Motor neuron (in vitro differentiated cells): ENCODE measurements around the gene RCOR1. TPM values are rescaled to one million over a fixed set of nuclear protein-coding genes. Genes with fewer than 3 reads are reported as not detected.
"Not testable (repeated sequence)": the region's sequence is repeated elsewhere in the genome, so short reads cannot be mapped to it uniquely, and the experiment has no call there.

Experiments
- ATAC-seq, 8 experiments: fragments of 200-7000 bp; cut with Tn5 transposase; replicated peaks in 6 of 8; 2 replicates each; pipeline ENCODE4 v1.8.0; 2021; ENCODE audit warnings: mild to moderate bottlenecking in 8 of 8, moderate library complexity in 8 of 8
- H3K27ac ChIP-seq, 2 donors: fragments of 250-450 bp; sonication (Bioruptor Pico); 2 replicates each; pipeline ENCODE4 v1.9.0; 2021; ENCODE audit warnings: antibody characterized with exemption in 2 of 2, mild to moderate bottlenecking in 2 of 2, moderate library complexity in 1 of 2
- H3K4me1 ChIP-seq, 2 donors: fragments of 250-450 bp; sonication (Bioruptor Pico); replicated peaks in 1 of 2; 2 replicates each; pipeline ENCODE4 v1.6.1; 2021; ENCODE audit warnings: antibody characterized with exemption in 2 of 2, mild to moderate bottlenecking in 2 of 2, moderate library complexity in 1 of 2
- H3K4me3 ChIP-seq, 5 donors: fragments of 250-450 bp; sonication (Bioruptor Pico); 2 replicates each; pipeline ENCODE4 v1.9.0; 2021; ENCODE audit warnings: antibody characterized with exemption in 5 of 5, mild to moderate bottlenecking in 5 of 5, moderate library complexity in 4 of 5
- WGBS, 10 experiments: fragments of 450-650 bp; shearing (Covaris generic); methylation state at CpG; one replicate each; pipeline ENCODE4 v1.0.0; 2022; 5-methylcytosine and 5-hydroxymethylcytosine counted together
- in situ Hi-C, 9 experiments: fragments of 400-800 bp; cut with MboI; loops; one replicate each; pipeline ENCODE4 v1.15.0; 2021; ENCODE audit warnings: low sequenced_read_pairs in 9 of 9, low pct_unique_long_range_greater_than_20kb in 2 of 9; ENCODE audit not compliant: unreplicated experiment in 9 of 9
- total RNA-seq, 8 experiments: library from RNA; unstranded; fragments of 300-600 nt; gene quantifications; 2 replicates each; pipeline versions ENCODE4 v1.2.3 to v1.2.4, GENCODE V29; 2022

The RCOR1 gene
- total RNA-seq, 8 experiments from 2014 or later = 8.2 to 66.2 (median 11.0) TPM

DNA sequence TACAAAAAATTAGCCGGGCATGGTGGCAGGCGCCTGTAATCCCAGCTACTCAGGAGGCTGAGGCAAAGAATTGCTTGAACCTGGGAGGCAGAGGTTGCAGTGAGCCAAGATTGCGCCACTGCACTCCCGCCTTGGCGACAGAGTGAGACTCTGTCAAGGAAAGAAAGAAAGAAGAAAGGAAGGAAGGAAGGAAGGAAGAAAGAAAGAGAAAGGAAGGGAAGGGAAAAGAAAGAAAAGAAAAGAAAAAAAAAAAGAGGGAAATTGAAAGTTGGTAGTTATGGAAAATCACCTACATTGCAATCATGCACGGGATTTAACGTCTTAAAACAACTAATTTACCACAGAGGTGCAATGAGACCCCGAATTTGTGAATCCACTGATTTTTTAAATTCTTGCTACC lies 173.3 kb downstream of the RCOR1 start:
- H3K4me3 ChIP-seq, H3K4me1 ChIP-seq, ATAC-seq, in situ Hi-C loops, H3K27ac ChIP-seq: not testable (repeated sequence)
- 57 to 100% (median 95%) methylated on average over 1 to 8 of the region's 8 CpGs; no CpG with 5 or more reads in 2 of the 10 experiments for WGBS, 10 experiments

DNA sequence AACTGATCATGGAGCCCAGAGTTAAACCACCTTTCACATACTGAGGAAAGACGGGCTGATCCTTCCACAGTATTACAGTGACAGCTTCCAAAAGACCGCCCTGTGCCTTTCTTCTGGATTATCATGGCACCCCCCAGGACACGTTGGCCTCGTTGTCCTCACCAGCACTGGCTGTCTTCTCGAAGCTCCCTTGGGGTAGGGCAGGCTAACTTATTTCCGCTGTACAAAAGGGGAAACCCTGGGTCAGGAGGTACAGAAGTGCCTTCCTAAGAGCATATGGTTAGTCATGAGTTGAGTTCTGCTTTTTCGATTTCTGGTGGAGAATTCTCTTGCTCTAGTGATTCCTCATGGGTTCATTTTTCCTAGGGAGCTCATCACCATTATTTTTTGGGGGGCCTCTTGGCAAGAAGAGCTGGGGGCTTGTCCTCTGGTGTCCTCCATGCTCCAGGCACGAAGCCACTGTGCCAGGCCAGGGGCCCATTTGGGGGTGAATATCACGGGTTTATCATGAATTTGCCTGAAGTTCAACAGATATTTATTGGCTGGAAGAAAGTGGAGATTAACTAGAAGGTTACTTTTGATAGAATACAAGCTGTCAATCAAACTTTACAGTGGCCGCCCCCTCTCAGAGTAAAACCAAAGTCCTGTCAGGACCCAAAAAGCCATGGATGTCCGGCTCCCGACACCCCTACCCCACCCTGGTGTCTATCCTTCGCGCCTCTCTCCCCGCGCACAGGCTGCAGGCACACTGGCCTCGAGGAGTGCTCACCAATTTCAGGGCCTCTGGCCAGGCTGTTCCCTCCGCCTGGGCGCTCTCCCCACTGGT lies 176.0 kb downstream of the RCOR1 start:
- ATAC-seq = no peak
- in situ Hi-C loops = no loop called here
- H3K4me1 ChIP-seq = peaks cover 0 to 3% of the 10 kb centered on the region in 2 donors
- H3K27ac ChIP-seq = no peak overlapping the region
- WGBS, 10 experiments = 47 to 95% (median 88%) methylated on average over 2 to 15 of the region's 19 CpGs; no CpG with 5 or more reads in 1 of the 10 experiments
- H3K4me3 ChIP-seq = no peak overlapping the region

DNA sequence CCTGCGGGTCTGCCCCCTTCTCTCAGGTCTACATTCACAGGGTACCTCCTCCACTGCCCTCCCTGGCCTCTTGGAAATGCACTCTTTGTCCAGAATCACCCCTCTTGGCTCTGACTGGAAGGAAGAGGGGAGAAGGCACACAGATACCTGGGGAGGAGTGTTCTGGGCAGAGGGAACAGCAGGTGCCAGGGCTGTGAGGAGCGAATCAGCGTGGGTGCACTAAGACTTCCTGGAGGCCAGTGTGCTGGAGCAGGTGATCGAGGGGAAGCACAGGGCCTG lies 176.5 kb downstream of the RCOR1 start:
- Histone ChIP-seq H3K27ac (no peak overlapping the region), H3K4me1 (peaks cover 0 to 3% of the 10 kb centered on the region in 2 donors), H3K4me3 (no peak overlapping the region)
- in situ Hi-C loops = no loop called here
- ATAC-seq = no peak
- WGBS, 10 experiments = 65 to 80% (median 66%) methylated on average over 1 to 3 of the region's 4 CpGs; no CpG with 5 or more reads in 7 of the 10 experiments

DNA sequence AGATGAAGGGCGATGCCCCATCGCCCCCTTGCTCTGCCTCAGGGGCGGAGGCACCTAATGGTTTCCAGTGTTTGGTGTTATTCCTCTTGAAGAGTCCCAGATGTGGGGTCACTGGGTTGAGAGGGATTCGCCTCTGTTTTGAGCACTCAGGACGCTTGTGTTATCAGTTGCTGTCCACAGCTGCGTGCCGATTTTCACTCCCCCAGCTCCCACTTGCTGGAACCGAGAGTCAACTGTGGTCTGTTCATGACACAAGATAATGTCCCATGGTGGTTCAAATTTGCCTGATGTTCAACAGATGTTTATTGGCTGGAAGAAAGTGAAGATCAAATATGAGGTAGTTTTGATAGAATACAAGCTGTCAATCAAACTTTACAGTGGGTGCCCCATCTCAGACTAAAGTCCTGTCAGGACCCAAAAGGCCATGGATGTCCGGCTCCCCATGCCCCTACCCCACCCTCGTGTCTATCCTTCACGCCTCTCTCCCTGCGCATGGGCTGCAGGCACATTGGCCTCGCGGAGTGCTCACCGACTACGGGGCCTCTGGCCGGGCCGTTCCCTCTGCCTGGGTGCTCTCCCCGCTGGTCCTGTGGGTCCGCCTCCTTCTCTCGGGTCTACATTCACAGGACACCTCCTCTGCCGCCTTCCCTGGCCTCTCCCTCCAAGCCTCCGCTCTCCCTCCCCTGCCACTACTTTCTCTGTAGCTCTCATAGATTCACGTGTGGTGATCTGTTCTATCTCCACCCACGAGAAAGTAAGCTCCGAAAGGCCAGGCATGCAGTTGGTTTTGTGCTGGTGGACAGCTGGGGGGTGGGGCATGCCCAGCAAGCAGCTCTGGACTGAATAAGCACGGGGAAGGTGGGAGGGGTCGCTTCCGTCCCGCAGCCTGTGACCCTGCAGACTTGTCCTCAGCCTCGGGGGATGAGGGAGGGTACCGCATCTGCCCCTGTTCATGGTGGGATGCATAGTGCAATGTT lies 178.0 kb downstream of the RCOR1 start:
- in situ Hi-C loops = no loop called here
- H3K4me1 ChIP-seq = peaks cover 0 to 3% of the 10 kb centered on the region in 2 donors
- no peak overlapping the region for H3K4me3 ChIP-seq
- H3K27ac ChIP-seq = no peak overlapping the region
- ATAC-seq = peak in 3 of 8 experiments; percentile 12 to 54 (median 48)
- WGBS, 10 experiments = 34 to 92% (median 80%) methylated on average over 1 to 10 of the region's 32 CpGs; no CpG with 5 or more reads in 5 of the 10 experiments

DNA sequence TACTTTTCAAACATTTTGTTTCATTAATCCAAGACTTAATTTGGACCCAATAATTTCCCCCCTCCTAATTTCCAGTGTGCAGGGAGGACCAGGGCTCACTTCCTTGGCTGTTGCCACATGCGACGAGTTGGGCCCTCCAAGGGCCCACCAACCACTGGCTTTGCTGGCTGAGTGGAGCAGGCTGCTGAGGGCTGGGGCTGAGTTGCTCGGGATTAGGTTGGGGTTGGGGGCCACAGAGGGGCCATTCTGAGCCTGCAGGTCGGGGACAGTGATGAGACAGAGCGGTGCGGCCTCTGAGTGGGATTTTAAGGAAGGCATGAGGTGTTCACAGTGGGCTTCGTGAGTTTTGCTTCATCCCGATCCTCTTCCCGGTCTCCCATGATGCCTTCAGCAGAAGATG lies 178.7 kb downstream of the RCOR1 start:
- ATAC-seq = no peak
- H3K4me1 ChIP-seq = peaks cover 0 to 3% of the 10 kb centered on the region in 2 donors
- H3K4me3 ChIP-seq = no peak overlapping the region
- 70 to 100% (median 100%) methylated on average over 1 to 2 of the region's 9 CpGs; no CpG with 5 or more reads in 7 of the 10 experiments for WGBS, 10 experiments
- in situ Hi-C loops = no loop called here
- H3K27ac ChIP-seq = no peak overlapping the region

GRCh38 chr14:102772781-102773570 lies 180.5 kb downstream of the RCOR1 start:
- 44 to 93% (median 80%) methylated on average over 1 to 15 of the region's 22 CpGs; no CpG with 5 or more reads in 1 of the 10 experiments for WGBS, 10 experiments
- no peak for ATAC-seq
- Histone ChIP-seq H3K4me1 (peaks cover 0 to 7% of the 10 kb centered on the region in 2 donors), H3K4me3 (no peak overlapping the region), H3K27ac (no peak overlapping the region)
- in situ Hi-C loops = no loop called here

DNA sequence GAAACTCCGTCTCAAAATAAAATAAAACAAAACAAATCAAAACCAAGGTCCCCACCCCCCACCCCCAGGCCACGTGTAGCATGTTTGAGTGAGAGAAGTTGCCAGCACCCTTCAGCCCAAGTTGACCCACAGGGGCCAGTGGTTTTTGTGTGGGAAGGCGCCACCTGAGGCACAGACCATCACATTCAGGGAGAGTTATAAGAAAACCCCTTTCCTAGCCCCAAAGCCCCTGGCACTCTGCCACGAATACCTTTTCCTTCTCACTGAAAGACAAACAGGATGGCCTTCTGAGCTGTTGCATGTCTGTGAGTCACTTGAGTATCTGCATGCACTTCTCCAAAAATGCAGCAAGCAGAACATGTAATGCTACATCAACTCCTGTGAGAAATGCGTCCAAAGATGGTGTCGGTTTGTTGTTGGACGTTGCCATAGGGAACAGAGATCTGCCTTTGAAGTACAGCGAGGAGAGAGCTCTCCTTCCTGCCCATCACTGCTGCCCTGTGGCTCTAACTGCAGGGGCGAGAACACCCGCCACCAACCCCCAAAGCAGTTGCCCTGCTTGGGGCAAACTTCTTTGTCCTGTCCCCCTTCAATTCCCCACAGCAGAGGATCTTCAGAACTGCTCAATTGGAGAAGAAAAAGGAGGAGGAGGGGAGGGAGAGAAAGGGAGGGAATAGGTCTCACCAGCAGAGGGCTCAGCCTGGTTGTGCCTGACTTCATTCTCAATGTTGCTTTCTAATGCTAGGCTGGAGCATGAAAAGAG lies 182.1 kb downstream of the RCOR1 start:
- no peak overlapping the region for H3K4me3 ChIP-seq
- H3K4me1 ChIP-seq = peaks cover 3 to 11% of the 10 kb centered on the region in 2 donors
- in situ Hi-C loops = no loop called here
- peak in 6 of 8 experiments; percentile 6 to 49 (median 26) for ATAC-seq
- H3K27ac ChIP-seq = no peak overlapping the region
- 0 to 83% (median 56%) methylated on average over 1 to 8 of the region's 10 CpGs; no CpG with 5 or more reads in 3 of the 10 experiments for WGBS, 10 experiments

DNA sequence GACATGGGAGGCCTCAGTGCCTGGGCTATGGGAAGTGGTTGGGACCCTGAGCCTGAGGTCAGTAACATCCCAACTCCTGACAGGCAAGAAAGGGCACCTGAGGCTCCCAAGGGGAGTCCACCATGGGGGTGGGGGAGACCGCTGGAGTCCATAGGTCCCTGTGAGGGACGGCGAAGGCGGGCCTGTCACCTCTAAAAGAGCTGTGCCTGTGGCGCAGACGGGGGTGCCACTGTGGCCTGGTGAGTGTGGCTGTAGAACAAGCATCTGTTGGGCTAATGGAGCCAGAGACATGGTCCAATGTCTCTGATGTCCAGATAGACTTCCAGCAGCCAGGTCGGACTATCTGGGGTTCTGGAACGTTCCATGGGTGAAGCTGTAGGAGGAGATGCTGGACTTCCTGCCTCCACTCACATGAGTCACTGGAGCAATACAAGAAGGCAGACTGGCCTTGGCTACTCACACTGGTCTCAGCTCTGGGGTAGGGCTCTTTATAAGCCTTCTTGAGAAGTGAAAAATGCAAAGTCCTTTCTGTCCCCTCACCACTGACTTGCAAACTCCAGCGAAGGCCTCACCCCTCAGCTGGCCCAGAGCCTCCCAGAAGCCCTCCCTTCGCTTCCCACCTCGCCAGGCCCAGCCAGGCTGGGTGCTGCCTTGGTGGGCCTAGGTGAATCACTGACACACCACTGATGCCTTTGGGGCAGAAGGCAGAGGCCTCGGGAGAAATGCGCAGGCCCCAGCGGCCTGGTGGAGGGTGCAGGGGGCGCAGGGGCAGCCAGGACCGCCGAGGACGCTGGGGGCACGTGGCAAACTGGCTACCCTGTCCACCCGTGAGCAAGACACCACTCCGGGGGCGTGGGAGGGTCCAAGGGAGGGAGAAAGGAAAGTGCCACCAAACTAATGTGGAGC lies 183.7 kb downstream of the RCOR1 start:
- ATAC-seq = peak in 5 of 8 experiments; percentile 1 to 46 (median 5)
- H3K4me3 ChIP-seq = no peak overlapping the region
- in situ Hi-C loops = no loop called here
- WGBS, 10 experiments = 80 to 100% (median 100%) methylated on average over 1 to 2 of the region's 22 CpGs; no CpG with 5 or more reads in 7 of the 10 experiments
- H3K27ac ChIP-seq = peak overlapping the region; percentile 66 to 72
- H3K4me1 ChIP-seq = peaks cover 19 to 23% of the 10 kb centered on the region in 2 donors

DNA sequence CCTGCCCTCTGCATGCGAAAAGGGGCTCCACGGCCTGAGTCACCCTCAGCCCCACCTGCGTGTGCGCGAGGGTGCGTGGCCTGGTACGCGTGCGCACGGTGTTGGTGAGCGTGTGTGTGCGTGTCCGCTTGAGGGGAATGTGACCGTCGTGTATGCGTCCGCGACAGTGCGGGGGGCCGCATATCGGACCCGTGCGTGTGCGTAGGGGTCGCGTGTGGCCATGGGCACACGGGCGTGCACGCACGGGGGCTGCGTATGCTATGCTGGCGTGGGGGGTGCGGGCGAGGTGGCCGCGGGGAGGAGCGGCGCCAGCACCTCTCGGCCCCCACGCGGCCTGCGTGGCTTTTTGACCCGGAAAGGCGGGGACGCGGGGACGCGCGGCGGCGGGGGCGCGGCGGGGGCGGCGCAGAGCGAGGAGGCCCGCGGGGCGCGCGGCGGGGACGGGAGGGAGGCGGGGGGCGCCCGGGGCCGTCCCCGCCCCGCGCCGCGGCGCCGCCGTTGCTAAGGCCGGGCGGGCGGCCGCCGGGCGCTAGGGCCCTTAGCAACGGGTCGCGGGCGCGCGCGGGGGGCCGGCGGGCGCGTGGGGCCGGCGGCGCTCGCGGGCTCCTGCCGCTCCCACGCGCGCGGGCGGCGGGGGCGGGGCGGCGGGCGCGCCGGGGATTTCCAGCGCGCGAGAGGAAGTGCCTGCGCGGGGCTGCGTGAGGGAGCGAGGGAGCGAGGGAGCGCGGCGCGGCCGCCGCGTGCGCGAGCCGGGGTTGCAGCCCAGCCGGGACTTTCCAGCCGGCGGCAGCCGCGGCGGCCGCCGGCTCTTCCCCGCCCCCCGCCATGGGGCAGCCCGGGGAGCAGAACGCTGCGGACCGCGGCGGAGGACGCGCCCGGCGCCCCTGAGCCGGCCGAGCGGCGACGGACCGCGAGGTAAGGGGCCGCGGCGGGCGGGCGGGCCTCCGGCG lies 184.6 kb downstream of the RCOR1 start, which contains the start of gene TRAF3:
Gene TRAF3, plus strand, starts transcription at position 689 of the 950 bp plus-strand sequence. CDS start 92,753 bp downstream, outside the sequence.
- ATAC-seq = peak; percentile 58 to 81 (median 70)
- H3K4me1 ChIP-seq = peaks cover 20 to 25% of the 10 kb centered on the region in 2 donors
- in situ Hi-C loops = no loop called here
- 52 to 92% (median 70%) methylated on average over 5 to 13 of the region's 163 CpGs; no CpG with 5 or more reads in 7 of the 10 experiments for WGBS, 10 experiments
- H3K27ac ChIP-seq = peak within 1 kb of the TSS; percentile 66 to 72
- H3K4me3 ChIP-seq = peak within 1 kb of the TSS; percentile 62 to 81 (median 68)

- peak overlapping the region; percentile 66 to 72 for H3K27ac ChIP-seq
- 0% methylated on average over 5 of the region's 98 CpGs; no CpG with 5 or more reads in 9 of the 10 experiments for WGBS, 10 experiments
- peak in 6 of 8 experiments; percentile 1 to 56 (median 24) for ATAC-seq
- in situ Hi-C loops = no loop called here
- H3K4me1 ChIP-seq = peaks cover 20 to 25% of the 10 kb centered on the region in 2 donors
- H3K4me3 ChIP-seq = peak overlapping the region; percentile 62 to 81 (median 68)
Observed at GRCh38 chr14:102777711-102778337, 185.4 kb downstream of the RCOR1 start.
